GM18907 (cell line): ENCODE data around the gene JADE1.

Experiments used
- ATAC-seq: cut with Tn5 transposase; IDR thresholded peaks from one replicate; pipeline ENCODE4 v1.9.1; 2021; ENCODE audit warnings: mild to moderate bottlenecking, moderate library complexity; ENCODE audit not compliant: unreplicated experiment

JADE1 gene

GRCh38 chr4:128810331-128810870 lies 901 bp downstream of the JADE1 start:
- ATAC-seq = no peak

DNA sequence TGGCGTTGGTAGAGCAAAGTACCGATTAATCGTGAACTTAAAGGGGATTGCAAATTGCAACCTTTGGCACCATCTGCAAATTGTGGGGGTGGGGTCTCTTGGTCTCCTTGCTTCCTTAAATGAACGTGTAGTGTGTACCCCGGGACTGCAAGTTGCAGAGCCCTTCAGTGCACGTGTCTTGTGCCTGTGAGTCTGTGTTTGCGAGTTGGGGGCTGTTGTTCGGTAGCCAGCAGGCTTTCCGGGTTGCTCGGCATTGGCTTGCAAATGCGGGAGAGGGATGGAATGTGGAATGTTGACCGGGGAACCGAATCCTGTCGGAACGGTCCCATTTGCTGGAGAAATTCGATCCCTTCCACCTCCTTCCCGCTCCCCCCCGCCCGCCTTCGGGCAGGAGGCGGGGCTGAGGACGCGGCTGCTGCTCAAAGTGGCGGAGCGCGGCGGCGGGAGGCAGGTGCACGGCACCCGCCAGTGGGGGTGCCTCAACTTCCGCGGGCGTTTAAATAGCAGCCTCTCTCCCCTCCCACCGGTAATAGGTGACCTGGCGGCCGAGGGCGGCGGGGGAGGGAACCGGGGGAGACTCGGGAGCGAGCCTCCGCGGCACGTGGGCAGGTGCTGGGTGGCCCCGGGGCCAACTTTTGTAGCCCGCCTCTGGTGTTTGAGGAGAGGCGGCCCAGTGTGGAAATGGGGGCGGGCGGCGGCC lies 1.5 kb downstream of the JADE1 start:
- ATAC-seq = peak; percentile 62

- ATAC-seq = peak; percentile 65
Measured at GRCh38 chr4:128811571-128812441, 2.3 kb downstream of the JADE1 start.

GRCh38 chr4:128812442-128813235 lies 3.1 kb downstream of the JADE1 start:
- no peak for ATAC-seq

GRCh38 chr4:128813965-128814364 lies 4.5 kb downstream of the JADE1 start:
- ATAC-seq = no peak

DNA sequence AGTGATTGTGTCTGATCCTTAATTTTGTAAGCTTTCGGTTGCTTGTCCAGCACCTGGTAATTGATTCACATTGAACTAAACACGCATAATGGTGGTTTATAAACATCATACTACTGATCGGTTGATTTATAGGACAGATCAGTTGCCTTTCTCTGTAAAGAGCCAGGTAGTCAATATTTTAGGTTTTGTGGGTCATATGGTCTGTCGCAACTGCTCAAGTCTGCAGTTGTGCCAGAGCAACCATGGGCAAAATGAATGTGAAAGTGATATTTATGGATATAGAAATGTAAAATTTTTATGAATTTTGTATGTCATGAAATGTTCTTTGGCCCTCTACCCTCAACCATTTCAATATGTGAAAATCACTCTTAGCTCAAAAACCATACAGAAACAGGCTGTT lies 8.9 kb downstream of the JADE1 start:
- ATAC-seq = no peak

DNA sequence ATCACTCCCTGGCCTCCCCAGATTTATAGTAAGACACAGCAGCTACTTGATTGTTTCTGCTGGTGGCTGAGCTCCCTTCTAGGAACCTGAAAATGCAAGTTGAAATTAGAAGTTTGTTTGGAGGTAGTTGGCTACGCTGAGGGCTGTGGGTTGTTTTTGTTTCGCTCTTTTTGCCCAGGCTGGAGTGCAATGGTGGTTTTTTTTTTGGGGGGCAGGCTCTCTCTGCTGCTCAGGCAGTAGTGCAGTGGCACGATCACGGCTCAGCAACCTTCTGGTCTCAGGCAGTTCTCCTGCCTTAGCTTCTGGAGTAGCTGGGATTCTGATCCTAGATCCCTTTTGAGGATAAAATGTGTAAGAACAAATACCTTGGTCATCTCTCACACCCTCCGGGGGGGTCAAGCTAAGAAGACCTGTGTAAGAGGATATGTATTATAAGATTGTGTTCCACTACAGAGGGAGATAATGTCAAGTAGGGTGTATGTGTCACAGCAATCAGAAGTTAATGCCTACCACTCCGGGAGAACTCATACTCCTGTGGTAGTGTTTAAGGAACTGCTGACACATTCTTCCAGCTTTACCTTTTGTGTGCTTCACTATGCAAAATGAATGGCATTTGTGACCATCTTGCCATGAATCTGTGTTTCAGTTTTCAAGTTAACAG lies 9.7 kb downstream of the JADE1 start:
- ATAC-seq = peak; percentile 32

- no peak for ATAC-seq
Measured at GRCh38 chr4:128820671-128821070, 11.2 kb downstream of the JADE1 start.

DNA sequence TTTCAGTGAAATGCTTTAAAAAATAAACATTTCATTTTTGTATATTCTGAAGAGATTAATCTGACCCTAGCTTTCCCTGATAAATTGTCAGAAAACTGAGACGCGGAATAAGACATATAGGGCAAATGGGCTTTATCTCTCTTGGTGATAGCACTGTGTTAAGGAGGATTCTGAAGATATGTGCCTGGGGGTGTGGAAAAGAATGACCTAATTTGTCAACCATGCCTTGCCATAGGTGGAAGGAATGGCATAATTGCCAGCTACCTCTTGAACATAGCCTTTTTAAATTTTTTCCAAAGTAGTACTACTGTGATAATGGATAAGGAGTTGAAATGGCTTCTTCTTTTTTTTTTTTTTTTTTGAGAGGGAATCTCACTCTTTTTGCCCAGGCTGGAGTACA lies 11.7 kb downstream of the JADE1 start:
- ATAC-seq = no peak

GRCh38 chr4:128823025-128823661 lies 13.6 kb downstream of the JADE1 start:
- no peak for ATAC-seq

GRCh38 chr4:128825226-128825625 lies 15.7 kb downstream of the JADE1 start:
- no peak for ATAC-seq

GRCh38 chr4:128827296-128827695 lies 17.8 kb downstream of the JADE1 start:
- ATAC-seq = peak; percentile 31

DNA sequence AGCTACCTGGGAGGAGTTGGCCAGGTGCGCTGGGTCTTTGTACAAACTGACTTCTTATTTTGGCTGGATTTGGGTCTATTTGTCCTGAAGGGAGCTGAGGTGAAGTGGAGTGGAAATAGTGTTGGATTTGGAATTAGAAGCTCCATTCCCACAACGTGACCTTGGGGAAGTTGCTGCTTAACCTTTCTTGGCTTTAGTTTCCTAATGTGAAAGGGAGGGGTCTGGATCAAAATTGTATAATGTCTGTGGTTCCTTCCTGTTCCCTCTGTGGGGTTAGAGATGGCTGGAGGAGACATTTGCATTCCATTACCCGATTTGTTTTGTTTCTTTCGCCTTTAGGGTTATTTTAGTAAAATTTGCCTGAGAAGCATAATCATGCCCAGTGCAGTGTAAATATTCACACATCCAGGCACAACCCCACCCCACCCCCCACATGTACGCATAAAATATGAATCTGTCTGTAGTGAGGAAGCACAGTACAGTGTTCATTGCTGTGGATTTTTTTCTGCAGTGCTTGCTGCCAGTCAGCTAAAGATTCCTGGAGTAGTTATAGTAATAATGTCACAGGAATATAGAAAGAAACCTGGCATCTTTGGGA lies 21.5 kb downstream of the JADE1 start:
- ATAC-seq = no peak

- peak; percentile 75 for ATAC-seq
Measured at GRCh38 chr4:128831531-128832242, 22.2 kb downstream of the JADE1 start.

GRCh38 chr4:128832243-128832625 lies 22.7 kb downstream of the JADE1 start:
- peak; percentile 41 for ATAC-seq

DNA sequence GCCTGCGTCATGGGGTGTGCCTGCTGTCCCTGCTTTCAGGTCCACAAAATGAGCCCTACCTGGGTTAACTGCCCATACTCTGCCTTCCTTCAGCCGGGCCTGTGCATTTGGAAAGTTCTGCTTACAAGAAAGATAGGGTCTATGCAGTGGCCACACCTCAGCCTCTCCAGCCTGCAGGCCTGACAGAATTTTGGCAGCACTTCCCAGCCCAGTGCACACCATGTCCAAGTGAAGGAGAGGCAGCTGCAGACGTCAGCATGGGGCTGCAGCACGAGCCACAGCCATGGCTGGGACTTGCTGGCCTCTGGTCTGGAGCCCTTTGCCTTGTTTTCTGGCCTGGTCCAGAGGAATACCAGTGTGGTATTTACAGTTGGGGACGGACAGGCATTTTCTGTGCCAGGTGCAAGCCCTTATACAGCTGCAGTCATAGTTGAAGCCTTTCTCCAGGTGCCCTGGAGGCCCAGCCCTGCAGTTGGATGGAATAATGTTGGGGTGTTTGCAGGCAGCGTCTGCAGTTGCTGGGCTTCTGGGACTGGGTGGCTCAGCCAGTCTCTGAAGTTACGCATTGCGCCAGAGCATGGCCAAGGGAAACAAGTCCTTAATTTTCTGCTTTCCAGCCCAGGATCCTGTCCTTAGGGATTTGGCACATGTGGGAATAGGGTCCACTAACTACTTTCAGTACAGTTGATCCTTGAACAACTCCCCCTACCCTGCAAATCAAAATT lies 26.2 kb downstream of the JADE1 start:
- ATAC-seq = no peak

GRCh38 chr4:128837198-128837597 lies 27.7 kb downstream of the JADE1 start:
- ATAC-seq = no peak

- peak; percentile 51 for ATAC-seq
Measured at GRCh38 chr4:128837679-128838078, 28.2 kb downstream of the JADE1 start.
